HG03175 (cell line): ENCODE measurements around the gene UHRF1.
"Not testable (repeated sequence)": the region's sequence is repeated elsewhere in the genome, so short reads cannot be mapped to it uniquely, and the experiment has no call there.

Source experiments
- ATAC-seq: cut with Tn5 transposase; IDR thresholded peaks from one replicate; pipeline ENCODE4 v1.9.1; 2021; ENCODE audit warnings: mild to moderate bottlenecking, moderate library complexity; ENCODE audit not compliant: unreplicated experiment

Gene UHRF1

DNA sequence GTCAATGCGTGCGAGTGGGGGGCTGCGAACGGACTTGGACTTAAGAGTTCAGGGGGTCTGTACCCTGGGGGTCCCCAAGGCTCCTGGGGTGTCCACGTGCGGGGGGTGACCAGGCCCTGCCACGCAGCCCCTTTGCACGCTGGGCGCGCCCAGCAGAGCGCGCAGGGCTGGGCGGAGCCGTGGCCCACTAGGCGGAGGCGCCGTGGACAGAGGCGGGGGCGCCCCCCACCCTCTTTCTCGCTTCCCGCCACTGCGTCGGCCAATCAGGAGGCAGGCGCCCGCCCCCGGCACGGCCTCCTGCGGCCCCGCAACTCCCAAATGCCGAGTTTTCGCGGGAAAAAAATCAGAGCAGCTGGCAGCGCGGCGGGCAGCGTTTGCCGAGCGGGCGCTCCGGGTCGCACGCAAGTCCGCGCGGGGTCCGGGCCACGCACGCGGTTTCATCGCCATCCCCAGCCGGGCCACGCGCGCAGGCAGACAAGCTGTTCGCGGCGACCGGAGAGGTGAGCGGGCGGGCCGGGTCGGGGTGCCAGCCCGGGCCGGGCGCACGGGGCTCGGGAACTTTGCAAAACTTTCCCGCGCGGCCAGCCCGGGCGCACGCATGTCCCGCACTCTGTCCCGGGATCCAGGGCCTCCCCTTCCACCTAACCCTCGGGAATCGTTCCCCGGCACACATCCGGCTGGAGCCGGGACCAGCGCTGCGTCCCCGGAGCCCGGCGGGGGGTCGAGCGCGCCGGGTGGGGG, at the start of gene UHRF1:
UHRF1 (plus strand) TSS at position 346 of the 741 bp plus-strand sequence. CDS start 1,385 bp downstream, outside the sequence.
- no peak for ATAC-seq

- ATAC-seq = no peak
These were observed 49.6 kb upstream of the UHRF1 start for GRCh38 chr19:4859697-4860096.

DNA sequence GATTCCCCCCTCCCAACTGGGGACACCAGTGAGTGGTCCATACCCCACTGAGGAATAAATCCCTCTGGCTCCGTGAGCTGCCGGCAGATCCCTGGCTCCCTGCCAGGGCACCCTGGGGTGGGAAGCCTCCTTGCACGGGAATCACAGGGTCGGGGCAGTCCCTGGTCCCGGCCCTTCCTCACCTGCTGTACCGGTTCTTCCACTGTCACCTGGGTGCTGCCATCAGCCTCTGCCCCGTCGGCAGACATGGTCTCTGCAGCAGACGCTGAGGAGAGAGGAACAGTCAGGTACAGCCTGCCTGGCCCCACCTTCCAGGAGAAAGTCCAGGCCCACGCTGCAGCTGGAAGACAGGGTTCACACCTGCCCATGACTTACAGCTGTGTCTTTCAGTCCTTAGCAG, 48.2 kb upstream of the UHRF1 start:
- no peak for ATAC-seq

DNA sequence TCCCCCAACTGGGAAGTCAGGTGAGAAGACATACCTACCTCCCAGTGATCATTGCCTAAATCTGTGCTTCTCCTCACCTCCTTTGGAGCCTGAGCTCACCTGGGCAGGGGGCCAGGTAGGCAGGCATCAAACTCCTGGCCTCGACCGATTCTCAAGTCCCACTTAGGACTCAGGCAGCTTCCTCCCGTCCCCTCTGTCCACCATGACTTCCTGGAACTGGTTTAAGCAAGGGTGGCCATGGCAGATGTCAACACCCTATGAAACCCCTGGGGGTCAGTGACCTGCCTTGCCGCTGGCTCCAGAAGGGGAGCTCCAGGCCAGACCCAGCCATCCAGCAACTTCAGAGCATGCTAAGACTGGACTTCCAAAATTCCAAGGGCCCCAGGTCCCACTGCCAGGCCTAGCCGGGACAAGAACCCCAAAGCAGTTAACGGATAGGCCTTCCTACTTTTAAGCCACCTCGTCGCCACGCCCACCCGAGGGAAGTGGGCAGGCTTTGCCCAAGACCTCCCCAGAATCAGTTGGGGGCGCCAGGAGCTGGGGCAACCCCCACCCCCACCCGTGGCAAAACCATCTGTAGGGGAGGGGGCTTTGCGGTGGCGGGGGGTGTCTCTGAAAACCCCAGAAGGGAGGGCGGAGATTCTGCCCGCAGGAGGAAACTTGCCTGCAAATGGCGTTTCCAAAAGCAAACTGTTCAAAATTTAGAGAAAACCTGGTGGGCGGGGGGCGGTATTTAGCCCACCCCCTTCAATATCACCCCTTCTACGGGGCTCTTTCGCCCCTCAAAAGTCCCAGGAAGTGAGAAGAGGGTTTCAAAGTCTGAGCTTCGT, 42.5 kb upstream of the UHRF1 start:
- ATAC-seq = no peak

DNA sequence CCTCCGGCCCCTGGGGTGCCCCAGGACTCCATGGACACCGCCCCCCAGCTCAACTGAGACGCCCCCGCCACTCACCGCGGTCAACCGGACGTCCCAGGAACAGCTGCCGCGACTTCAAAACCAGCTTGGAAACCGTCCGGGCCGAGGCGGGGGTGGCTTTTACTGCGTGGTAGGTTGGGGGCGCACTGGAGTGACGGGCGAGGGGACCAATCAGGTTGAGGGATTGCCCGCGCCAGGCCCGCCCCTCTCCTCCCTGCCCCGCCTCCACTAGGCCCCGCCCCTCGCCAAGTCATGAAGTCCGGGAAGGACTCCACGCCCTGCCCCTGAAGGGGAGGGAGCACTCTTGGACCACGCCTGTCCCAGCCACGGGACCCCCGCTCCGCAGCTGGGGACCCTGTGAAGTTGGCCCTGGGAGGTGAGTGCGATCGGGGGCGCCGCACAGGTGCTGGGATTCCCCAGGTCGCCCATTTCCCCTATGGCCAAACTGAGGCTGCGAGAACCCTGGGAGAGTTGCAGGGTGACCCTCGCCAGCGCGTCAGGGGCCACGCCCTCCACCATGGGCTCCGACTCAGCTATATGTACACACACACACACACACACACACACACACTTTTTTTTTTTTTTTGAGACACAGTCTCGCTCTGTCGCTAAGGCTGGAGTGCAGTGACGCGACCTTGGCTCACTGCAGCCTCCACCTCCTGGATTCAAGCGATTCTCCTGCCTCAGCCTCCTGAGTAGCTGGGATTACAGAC, 41.6 kb upstream of the UHRF1 start, which contains the start of gene PLIN3:
PLIN3 (minus strand) TSS at position 134 of the 752 bp plus-strand sequence. CDS start 6,273 bp downstream, outside the sequence.
- ATAC-seq = peak; percentile 81

- ATAC-seq = no peak
These were observed 40.9 kb upstream of the UHRF1 start for GRCh38 chr19:4868286-4868834.

GRCh38 chr19:4870025-4870700, 39.1 kb upstream of the UHRF1 start:
- ATAC-seq = no peak

- ATAC-seq = no peak
These were observed 37.6 kb upstream of the UHRF1 start for GRCh38 chr19:4871711-4872110.

- no peak for ATAC-seq
These were observed 35.4 kb upstream of the UHRF1 start for GRCh38 chr19:4873930-4874329.

DNA sequence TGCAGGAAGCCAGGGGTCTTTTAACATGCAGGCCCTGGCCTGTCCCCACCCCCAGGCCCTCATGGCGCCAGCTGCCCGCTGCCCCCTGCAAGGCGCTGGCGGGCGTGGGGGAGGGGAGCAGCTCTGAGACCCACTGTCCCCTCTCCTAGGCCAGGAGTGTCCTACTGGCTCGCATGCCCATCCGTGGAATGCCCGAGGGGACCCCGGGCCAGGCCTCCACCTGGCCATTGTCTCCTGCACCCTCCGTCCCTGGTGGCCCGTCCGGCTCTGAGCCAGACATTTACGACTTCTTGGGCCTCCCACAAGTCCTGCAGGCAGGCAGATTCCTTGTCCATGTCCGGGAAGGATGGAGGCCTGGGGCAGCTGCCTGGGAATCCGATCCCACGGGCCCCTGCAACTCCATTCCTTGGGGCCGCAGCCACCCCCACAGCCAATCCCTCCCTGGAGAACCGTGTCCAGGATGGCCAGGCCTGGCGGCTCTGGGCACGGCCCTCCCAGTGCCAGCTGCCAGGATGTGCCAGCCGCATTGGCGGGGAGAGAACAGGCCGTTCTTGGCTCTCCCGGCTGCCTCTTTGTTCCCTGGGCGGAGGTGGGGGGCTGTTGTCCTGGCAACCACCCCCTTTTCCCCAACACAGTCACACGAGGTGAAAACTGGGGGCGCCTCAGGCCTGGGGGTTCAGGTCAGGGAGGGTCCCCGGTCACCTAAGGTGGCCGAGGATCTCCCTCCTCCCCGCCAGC, 31.4 kb upstream of the UHRF1 start:
- no peak for ATAC-seq

DNA sequence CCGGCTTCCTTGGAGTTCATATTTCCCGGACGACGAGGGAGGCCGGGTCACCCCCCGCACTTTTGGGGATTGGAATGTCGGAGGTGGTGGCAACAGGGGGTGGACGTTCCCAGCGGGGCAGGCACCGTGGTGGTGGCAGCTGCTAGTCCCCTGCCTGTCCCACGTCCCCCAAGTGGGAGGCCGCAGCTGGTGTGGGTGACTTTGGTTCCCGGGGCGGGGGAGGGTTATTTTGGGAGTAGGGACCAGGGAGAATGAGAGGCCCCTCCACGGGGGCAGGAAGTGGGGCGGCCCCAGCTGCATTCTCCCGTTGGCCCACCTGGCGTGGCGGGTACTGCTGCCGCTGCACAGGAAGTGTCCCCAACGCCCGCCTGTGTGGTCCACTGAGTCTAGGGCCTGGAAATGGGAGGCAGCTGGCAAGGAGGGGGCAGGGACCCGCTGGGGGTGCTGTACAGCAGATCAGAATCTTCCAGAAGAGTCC, 30.8 kb upstream of the UHRF1 start:
- ATAC-seq = no peak

DNA sequence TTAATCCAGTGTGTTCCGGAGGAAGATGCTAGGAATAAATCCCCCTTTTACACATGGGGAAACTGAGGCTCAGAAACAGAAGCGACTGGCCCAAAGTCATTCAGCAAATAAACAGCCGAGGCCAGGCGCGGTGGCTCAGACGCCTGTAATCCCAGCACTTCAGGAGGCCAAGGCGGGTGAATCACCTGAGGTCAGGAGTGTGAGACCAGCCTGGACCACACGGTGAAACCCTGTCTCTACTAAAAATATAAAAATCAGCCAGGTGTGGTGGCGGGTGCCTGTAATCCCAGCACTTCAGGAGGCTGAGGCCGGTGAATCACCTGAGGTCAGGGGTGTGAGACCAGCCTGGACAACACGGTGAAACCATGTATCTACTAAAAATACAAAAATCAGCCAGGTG, 30.3 kb upstream of the UHRF1 start:
- no peak for ATAC-seq

DNA sequence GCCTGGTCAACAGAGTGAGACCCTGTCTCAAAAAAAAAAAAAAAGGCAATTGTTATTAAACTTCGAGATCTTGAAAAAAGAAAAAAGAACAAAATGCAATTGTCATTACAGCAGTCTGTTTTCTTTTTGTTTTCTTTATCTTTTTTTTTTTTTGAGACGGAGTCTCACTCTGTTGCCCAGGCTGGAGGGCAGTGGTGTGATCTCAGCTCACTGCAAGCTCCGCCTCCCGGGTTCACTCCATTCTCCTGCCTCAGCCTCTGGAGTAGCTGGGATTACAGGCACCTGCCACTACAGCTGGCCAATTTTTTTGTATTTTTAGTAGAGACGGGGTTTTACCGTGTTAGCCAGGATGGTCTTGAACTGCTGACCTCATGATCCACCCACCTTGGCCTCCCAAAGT, 26.4 kb upstream of the UHRF1 start:
- ATAC-seq = not testable (repeated sequence)

DNA sequence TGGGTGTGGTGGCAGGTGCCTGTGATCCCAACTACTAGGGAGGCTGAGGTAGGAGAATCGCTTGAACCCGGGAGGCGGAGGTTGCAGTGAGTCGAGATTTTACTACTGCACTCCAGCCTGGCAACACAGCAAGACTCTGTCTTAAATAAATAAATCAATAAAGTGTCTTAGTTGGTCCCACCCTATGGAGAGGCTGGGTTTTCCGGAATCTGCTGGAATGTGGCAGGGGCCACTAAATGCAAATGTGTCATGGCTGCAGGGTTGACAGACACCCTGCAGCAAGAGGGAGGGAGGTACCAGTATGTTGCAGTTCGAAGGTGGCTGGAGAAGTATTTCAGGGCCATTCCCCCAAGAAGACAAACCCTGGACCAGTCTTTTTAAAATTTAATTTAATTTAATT, 24.3 kb upstream of the UHRF1 start:
- not testable (repeated sequence) for ATAC-seq

DNA sequence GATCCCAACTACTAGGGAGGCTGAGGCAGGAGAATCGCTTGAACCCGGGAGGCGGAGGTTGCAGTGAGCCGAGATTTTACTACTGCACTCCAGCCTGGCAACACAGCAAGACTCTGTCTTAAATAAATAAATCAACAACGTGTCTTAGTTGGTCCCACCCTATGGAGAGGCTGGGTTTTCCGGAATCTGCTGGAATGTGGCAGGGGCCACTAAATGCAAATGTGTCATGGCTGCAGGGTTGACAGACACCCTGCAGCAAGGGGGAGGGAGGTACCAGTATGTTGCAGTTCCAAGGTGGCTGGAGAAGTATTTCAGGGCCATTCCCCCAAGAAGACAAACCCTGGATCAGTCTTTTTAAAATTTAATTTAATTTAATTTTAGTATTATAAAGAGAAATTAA, 21.5 kb upstream of the UHRF1 start:
- ATAC-seq = not testable (repeated sequence)

DNA sequence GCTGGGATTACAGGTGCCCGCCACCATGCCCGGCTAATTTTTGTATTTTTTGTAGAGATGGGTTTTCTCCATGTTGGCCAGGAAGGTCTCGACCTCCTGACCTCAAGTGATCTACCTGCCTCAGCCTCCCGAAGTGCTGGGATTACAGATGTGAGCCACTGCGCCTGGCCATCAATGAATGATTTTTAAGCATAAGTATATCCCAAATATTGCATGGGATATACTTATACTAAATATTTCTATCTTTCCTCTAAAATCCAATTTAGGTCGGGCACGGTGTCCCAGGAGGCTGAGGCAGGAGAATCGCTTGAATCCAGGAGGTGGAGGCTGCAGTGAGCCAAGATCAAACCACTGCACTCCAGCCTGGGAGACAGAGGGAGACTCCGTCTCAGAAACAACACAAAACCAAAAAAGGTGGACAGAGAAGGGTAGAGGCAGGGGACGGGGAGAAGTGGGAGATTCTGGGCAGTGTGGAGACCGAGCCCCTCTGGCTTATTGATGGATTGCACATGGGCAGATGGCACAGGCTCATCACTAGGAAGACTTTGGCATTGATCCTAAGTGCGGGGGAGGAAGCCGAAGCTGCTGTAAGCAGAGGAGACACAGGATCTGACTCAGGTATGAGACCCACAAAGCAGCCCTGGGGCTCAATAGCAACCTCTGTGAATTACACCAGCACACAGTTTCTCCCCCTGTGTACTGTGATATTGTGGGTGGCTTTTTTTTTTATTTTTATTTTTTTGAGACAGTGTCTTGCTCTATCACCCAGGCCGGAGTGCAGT, 20.1 kb upstream of the UHRF1 start:
- ATAC-seq = no peak

DNA sequence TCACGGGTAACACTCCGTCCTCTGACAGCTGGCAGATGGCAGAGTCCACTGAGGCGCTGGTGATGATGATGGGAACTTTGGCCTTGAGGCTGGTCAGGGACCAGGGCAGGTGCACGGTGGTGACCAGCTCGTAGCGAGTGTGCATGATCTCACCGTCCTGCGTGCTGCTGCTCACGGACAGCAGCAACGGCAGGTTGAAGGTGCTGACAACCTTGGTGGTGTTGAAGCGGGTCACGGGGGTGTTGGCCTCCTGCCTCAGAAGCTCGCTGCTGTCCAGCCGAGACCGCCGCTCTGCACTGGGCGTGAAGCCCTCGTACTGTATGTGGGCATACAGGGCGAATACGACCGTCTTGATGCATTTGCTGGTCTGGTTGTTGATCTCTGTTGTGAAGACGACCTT, 18.2 kb upstream of the UHRF1 start:
- ATAC-seq = no peak

DNA sequence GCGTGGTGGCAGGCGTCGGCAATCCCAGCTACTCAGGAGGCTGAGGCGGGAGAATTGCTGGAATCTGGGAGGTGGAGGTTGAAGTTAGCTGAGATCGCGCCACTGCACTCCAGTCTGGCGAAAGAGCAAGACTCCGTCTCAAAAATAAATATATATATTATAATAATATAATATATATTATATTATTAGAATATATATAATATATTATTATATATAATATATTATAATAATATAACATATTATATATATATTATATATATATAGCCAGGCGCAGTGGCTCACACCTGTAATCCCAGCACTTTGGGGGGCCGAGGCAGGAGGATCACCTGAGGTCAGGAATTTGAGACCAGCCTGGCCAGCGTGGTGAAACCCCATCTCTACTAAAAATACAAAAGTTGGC, 16.3 kb upstream of the UHRF1 start:
- not testable (repeated sequence) for ATAC-seq

DNA sequence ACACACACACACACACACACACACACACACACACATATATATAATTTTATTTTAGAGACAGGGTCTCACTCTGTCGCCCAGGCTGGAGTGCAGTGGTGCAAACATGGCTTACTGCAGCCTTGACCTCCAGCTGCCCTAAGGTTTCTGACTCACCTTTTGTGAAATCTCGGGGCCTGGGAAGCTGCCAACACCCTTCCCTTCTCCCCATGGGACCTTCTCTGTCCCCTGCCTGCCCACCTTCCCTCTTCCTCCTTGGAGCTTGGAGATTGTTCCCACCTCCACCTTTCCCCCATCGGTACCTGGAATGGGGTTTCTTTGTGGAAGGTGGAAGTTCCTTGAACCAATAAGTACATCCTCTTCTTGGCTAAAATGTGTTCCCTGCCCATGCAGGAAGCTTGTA, 12.9 kb upstream of the UHRF1 start:
- ATAC-seq = no peak
